CD4-positive, alpha-beta T cell treated with Interleukin-15 for 1 hour (primary cell): Measurements from ENCODE around the gene LMAN1.
A peak's percentile ranks its signal among the peaks of the same experiment; 100 is the strongest.

Experiments used
- DNase-seq: peaks from one replicate; pipeline ENCODE4 v3.0.0-alpha.2; 2020

The LMAN1 gene, protein sequence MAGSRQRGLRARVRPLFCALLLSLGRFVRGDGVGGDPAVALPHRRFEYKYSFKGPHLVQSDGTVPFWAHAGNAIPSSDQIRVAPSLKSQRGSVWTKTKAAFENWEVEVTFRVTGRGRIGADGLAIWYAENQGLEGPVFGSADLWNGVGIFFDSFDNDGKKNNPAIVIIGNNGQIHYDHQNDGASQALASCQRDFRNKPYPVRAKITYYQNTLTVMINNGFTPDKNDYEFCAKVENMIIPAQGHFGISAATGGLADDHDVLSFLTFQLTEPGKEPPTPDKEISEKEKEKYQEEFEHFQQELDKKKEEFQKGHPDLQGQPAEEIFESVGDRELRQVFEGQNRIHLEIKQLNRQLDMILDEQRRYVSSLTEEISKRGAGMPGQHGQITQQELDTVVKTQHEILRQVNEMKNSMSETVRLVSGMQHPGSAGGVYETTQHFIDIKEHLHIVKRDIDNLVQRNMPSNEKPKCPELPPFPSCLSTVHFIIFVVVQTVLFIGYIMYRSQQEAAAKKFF

DNA sequence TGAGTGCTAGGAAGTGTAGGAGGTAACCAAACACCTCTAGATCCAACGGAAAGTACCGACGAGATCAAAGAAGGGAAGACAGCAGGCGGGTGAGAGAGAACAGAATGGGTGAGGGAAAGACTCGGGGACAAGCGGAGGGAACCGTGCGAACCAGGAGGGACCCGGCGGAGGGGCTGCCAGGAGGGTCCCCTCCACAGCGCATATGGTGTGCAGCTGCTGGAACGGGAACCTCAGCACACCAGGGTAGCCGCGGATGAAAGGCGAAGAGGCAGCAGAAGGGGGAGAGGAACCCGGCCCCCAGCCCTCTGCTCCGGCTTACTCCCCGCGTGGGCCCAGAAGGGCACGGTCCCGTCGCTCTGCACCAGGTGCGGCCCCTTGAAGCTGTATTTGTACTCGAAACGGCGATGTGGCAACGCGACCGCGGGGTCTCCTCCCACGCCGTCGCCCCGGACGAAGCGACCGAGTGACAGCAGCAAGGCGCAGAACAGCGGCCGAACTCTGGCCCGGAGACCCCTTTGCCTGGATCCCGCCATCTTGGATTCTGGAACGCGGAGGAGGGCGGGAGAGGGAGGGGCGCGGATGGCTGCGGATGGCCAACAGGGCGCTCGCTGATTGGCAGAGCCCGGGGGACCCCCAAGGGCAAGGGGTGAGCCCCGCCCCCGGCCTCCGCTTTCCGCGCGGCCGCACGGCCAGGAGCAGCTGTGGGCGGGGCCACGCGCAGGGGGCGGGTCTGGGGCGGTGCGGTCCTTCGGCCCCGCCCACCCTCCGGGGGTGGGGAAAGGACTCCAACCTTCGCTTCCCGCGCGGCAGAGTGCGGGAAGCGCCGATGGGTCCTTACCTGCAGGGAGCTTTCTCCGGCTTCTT, at the start of gene LMAN1:
Gene LMAN1, minus strand, starts transcription at position 554 of the 864 bp plus-strand sequence. Its CDS starts 21 bp downstream, at position 533.
- peak; percentile 93 for DNase-seq

DNA sequence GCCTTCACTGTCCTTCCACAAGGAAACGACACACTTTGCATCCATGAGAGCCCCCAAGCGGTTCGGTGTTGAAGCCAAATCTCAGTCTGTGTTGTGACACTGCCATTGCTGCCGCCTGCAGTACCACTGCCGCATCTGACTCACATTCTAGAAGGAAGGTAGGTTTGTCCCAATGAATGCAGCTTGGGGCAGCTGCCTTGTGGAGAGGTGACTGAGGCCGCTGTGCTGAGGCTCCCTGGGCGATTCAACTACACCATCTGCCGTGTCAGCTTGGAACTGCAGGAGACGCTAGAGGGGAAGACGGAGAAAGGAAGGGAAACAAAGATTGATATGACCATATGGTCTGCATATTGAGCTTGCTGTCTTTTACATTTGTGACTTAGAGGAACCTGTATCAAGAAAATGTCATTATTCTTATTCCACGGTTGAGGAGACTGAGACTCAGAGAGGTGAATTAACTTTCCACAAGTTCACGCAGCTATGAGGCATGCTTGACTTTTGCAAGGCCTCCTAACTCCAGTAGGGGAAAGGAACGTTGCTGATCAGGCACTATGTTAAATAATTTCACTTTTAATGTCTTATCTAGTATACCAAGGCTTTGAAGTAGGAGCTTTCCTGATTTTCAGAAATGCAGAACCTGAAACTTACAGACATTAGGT, 43.5 kb upstream of the LMAN1 start:
- DNase-seq = peak; percentile 60

DNA sequence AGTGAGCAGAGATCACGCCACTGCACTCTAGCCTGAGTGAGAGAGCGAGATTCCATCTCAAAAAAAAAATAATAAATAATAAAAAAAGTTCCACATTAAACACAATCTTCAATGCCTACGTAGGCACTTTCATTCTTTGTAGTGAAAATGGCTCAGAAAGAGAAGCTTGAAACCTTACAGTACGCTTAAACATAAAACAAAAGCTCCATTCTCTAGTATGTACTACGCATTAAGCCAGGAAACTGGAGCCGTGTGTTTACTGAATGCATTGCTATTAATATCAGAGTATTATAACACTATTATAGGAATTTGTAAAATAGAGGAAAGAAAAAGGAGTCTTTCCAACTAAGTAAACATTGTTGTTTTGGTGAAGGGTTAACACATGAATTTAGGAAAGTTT, 41.3 kb upstream of the LMAN1 start:
- no peak for DNase-seq

DNA sequence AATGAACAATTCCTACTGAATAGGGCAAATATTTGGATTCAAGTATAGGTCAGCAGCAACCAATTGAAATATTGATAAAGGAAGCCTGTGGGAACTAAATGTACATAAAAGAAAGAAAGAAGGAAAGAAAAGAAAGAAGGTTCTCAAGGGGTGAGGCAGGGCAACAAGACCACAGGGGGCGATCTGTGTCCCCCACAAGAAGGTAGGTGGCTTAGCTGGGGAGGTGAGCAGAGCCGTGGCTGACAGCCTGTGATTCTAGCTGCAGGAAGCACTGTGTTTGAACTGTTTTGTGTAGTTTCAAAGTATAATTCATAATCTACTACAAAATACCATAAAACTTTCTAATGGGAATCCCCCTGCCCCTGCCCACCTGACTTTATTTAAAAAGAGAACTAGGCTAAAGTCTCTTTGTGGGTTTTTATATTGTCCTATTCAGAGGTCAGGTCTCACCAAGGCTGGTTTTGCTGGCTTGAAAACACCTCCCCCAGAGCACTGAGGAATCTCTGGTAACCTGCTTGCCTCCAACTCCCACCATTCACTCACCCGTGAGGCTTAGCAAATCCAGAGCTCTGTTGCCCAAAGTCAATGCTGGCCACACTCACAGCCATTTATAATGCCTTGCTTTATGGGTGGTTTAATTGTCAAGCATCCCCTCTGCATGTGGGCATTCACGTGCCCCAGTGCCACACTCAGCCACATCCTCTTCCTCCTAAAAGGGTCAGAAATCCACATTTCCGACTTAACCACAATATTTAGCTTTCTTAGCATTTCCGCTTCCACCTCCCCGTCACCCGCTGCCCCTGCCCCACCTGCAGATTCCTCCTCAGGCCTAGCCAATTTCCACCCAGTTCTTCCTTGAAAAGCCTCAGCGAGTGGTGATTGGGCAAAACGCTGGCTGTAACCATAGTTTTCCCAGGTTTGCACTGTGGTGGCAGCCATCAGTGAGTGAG, 36.4 kb upstream of the LMAN1 start:
- DNase-seq = no peak

DNA sequence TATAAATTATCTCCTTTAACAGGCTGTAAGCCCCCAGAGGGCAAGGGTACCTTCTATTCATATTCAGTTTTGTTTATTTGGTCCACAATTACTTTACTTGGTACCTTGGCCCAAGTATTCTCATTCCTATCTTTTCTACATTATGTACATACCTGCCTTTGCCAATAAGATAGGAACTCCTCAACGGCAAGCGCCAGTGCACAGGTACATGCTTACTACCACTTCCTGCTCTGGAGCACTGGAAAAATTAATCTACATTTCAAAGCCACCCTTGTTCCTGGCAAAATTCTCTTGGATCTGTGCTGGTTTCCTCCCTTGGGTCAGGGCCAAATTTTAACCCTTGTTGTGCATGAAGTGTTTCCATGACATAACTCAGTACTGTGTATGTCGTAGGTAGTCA, 34.3 kb upstream of the LMAN1 start:
- no peak for DNase-seq

DNA sequence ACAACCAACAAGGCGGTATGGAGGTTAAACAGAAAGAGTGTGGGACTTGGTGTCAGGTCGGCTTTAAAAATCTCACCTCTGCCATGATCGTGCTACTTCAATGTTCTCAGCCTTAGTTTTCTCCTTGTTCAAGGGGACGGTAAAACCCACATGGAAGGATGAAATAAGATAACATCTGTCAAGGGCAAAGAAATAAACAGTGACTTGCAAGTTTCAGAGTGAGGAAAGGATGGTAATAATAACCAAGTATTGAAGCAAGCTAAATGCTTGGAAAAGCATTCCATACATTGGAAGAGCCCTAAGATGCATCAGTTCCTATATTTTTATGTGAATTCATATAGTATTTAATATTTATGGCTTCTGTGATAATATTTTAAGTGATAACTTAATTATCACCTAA, 29.8 kb upstream of the LMAN1 start:
- no peak for DNase-seq

DNA sequence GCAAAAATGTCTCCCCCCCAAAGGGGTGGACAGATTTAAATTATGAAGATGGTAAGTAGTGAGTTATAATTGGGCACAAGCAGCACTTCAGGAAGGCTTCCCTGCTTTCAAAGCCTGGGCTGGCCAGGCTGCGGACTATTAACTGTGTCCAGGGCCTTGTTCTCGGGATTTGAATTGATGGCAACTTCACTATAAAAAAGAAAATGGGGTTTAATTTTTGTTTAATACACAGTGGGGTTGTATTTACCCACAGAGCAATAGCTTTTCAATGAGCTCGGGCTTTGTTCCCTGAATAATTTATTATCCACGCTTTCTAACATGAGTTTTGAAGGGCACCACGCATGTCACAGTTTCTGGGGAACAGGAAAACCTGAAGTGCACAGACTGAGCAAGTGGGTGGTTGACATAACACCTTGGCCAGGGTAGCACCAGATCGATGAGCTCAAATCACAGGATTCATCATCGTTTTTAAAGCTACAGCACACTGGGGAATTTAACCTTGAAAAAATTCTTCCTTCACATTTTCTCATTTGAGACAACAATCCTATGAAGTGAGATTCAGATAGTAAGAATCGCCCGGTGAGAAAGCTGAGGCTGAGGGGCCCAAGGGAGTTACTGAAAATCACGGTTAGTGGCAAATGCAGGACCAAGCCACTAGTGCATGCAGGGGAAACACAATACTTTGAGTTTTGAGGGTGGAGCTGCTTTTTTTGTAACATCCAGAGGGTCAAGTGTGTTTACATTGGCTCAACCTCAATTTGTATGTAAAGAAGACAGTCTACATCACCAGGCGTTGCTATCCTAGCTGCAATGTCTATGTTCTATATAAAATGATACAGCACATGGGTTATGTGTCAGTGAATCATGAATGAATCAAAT, 28.9 kb upstream of the LMAN1 start:
- DNase-seq = no peak

DNA sequence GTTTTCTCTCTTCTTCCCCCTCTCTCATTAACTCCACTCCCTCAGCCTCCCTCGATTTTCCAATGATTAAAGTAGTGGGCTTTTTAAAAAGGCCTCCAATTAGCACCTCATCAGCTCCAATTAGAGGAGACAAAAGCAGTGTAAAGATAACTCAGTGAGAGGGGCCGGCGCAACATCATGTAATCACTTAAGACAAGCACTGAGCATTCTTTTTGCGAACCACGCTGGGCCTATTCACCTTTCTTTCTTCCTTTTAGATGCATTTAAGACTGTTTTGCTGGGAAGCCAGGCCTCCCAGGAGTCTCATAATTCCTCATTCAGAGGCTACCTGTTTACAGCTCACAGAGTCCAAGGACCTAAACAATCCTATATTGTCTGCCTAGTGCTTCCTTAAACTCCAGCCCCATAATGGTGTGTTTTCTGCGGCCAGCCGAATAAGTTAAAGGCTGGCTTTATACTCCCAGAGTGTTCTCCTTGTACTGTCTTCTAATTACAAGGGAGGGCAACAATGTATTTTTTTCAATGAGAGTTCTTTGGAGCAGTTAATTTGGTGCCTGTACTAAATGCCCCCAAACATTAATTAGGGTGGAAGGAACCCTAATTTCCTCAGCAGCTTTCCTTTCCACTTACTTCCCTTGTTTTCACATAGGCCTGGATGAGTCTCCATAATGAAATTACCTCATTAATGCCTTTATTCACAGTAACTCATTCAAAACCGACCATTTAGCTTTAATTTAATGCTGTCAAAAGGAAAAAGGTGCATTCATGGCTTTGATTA, 28.0 kb upstream of the LMAN1 start:
- DNase-seq = no peak

DNA sequence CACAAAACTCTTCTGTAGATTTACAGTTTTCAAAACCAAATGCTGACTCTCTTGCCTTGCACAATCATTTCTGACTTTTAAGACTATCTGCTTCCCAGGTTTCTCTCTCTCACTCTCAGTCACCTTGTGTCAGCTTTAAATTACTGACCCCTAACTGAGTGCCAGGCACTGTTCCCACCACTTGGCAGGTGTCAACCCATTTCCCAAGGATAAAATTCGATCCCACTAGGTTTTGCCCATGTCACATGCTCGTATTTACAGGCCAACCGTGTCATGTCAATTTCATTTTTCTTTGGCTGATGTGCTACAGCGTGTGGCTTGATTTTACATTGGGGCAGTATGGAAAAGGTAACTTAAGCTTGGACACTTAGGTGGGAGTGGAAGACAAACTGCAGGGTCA, 26.1 kb upstream of the LMAN1 start:
- no peak for DNase-seq

DNA sequence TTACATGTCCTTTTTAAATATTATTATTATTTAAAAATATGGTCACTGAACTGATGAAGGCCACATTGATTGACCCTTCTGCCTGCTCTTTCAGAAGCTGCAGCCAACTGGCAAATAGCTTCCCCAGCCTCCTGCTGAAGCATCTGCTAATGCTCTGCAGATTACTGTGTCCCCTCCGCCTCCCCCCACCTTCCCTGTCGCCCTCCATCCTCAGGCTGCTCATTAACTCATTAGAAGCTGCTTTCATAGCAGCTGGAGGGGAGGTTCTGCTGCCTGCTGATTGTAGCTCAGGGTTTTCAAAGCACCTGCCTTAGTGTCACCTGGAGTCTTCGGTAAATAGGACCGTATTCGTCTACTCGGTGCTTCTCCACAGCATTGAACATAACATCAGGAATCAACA, 24.8 kb upstream of the LMAN1 start:
- DNase-seq = no peak

DNA sequence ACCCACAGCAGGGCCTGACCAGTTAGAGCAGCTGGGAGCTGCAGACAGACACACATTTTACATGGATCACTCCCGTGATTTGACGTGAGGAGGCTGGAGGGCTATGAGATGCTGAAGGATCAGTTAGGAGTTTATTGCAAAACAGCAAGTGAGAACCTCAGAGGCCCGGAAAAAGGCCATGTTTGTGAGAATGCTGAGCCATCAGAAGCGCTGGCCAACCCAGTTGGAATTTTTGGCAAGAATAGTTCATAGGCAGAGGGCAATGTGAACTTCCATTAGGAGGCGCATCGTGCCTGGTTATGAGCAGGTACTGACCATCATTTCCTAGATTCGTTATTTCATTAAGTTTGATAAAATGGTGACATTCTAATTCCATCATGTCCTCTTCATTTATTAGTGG, 23.3 kb upstream of the LMAN1 start:
- no peak for DNase-seq

DNA sequence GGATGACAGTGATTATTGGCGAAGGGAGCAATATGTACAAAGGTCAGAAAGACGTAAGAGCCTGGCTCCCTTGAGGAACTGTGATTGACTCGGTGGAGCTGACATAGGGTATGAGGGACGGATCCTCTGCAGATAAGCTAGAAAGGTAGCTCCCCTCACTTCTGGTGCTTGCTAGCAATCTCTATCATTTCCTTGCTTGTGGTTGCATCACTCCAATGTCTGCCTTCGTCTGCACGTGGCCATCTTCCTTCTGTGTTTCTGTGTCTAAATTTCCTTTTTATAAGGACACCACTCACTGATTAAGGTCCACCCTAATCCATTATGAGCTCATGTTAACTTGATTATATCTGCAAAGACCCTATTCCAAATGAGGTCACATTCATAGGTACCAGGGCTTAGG, 22.9 kb upstream of the LMAN1 start:
- no peak for DNase-seq

DNA sequence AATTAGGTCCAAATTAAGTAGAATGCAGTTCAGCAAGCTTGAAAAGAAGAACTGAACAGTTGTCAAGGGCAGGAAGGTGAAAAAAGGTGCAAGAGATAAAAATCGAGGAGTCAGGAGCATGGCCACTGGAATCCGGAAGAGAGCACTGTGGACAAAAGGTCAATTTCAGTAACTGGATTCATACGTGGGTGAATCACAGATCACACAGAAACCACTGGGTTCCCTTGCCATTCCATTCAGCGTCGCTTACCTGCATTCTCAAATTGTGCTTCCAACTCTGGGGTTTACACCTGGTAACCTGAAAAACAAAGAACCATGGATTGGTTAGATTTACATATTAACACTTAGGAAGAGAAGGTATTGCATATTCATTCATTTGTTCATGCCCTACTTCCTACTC, 21.6 kb upstream of the LMAN1 start:
- DNase-seq = no peak

DNA sequence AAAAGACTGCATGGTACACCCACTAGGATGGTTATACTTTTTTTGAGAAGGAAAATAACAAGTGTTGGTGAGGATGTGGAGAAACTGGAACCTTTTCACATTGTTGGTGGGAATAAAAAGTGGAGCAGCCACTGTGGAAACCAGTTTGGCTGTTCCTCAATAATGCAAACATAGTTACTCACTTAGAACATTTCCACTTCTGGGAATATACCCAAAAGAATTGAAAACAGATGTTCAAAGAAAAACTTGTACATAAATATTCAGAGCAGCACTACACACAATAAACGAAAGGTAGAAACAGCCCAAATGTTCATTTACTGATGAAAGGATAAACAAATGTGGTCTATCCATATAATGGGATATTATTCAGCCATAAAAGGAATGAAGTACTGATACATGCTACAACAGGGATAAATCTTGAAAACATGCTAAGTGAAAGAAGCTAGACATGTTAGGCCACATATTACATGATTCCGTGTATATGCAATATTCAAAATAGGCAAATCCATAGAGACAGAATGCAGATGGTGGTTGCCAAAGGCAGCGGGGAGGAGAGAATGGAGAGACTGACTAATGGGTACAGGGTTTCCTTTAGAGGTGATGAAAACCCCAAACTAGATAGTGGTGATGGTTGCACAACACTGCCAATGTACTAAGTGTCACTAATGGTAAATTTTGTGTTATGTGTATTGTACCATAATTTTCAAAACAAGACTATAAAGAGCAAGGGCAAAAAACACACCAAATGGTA, 20.9 kb upstream of the LMAN1 start:
- DNase-seq = no peak

DNA sequence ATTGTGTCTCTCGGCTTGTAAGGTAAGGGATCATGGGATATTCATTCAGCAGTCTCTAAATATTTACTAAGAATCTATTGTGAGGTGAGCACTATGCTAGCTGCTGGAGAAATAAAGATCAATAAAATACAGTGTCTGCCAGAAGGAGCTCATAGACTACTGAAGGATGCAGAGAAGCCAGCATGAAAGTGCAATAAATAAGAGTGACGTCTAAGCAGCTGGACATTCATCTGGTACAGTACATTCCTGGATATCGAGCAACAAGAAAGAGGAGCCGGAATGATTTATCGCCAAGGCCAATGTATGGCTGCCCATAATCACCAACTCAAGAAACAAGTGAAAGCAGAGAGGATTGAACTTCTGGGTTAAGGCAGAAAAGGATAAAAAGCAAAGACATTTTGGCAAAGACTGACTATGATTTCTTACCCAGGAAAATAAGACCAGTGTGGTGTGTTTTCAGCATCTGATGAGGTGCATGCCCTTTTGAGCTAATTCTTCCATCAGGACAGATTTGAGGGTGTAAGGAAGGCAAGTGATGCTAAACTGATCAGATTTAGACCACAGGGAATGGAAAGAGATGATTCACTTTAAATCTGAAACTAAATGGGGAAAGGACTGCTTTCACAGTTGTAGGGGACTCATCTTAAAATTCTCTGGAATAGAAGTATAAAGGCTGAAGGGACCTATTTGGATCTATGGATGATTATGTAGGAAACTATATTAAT, 18.7 kb upstream of the LMAN1 start:
- no peak for DNase-seq

DNA sequence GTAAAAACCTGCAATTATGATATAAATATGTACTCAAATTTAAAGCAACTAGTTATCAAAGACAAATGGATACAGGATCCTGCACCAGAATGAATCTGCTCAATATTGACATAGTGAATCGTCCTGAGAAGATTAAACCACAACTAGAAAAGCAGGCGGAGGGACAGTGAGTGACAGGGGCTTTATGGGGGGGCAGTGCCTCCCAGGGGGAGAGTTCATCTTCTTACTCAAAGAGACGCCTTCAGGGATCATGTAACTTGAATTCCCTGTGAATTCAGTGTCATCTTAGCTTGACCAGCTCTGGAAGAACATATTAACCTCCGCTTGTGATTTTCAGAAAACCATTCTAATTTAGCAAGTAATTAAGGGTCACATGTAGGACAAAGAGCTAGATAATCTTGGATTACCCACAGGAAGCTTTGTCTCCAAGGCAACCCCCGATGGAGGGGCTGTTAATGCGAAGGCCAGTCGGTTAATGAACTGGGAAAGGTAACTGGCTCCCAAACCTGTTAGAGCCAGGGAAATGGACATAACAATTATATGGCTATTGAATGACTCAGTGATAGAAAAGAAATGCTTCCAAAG, 17.4 kb upstream of the LMAN1 start:
- no peak for DNase-seq

DNA sequence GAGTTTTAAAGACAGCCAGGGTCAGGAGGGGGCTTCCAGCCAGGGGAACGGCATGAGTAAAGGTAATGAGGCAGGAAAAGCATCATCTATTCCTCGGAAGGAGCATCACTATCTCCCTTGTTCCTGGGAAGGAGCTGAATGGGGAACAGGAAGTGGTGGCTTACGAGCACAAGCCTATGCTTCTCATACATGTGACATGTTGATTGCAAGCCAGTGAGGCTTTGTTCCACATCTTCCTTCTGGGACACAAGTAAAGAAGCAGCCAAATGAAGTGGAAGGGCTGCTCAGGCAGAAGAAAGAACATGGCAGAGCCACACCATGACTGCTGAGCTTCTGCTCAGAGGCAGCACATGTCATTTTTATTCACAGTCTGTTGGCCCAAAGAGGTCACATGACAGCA, 15.1 kb upstream of the LMAN1 start:
- no peak for DNase-seq

DNA sequence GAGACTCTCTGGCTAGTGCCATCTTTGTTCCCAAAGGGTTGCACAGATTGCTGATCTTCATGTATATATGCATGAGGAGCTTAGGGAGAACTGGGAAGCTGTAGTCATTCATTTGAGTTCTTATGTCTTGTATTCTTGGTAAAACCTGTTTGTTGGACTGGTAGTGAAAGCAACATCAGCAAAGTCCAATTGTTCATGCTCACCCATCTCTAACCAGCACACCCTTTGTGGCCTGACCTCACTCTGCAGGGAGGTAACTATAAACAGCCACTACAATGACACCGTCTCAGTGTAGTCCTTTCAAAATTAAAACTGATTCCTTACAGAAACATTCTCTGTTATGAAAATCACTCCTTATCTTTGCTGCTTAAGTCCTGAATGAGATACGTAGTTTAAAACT, 13.9 kb upstream of the LMAN1 start:
- no peak for DNase-seq

DNA sequence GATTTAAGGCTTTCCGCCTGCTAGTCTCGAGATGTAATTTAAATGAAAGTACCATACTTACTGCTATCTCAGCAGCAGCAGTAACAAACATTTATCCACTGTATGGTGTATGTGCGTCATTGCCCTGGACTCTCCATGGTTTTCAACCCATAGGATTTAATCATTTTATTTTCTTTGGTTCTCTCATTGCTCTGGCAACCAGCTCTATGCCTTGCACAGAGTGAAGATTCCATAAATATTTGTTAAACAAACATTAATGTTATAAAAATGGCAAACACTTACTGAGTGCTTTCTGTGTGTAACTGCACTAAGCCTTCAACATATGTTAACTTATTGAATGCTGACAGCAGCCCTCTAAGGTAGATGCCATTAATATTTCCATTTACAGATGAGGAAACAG, 1.3 kb upstream of the LMAN1 start:
- DNase-seq = no peak
